Breast epithelium (tissue), 4 donors: ENCODE measurements around the gene CXorf38. TPM values are rescaled to one million over a fixed set of nuclear protein-coding genes. Genes with fewer than 3 reads are reported as not detected.

Experiments
- DNase-seq, 2 donors: peaks; one replicate each; pipeline ENCODE4 v3.0.0-alpha.2; 2019; ENCODE audit warnings: low spot score in 2 of 2
- H3K27ac ChIP-seq, 2 donors: fragments of 200-600 bp; sonication (generic) in 1 of 2; one replicate each; pipeline ENCODE4 v1.5.1; 2016 to 2019; ENCODE audit warnings: mild to moderate bottlenecking in 1 of 2
- H3K27me3 ChIP-seq, 2 donors: fragments of 200-600 bp; sonication (generic) in 1 of 2; one replicate each; pipeline versions ENCODE4 v1.5.1 to v1.6.0; 2017 to 2019; ENCODE audit warnings: control low read depth in 1 of 2, mild to moderate bottlenecking in 1 of 2
- H3K36me3 ChIP-seq: fragments of 200-600 bp; one replicate; pipeline ENCODE4 v1.5.1; 2019
- H3K4me1 ChIP-seq, 2 donors: fragments of 200-600 bp; sonication (generic); one replicate each; pipeline ENCODE4 v1.5.1; 2016 to 2019; ENCODE audit warnings: control low read depth in 1 of 2
- H3K4me3 ChIP-seq, 3 donors: fragments of 200-600 bp; sonication (generic); 1 replicate in 2 of 3; 2 replicates in 1 of 3; pipeline ENCODE4 v1.5.1; 2016 to 2019; ENCODE audit warnings: mild to moderate bottlenecking in 3 of 3, moderate library complexity in 2 of 3
- H3K9me3 ChIP-seq, 2 donors: fragments of 200-600 bp; sonication (generic) in 1 of 2; one replicate each; pipeline ENCODE4 v1.5.1; 2016 to 2019; ENCODE audit warnings: control low read depth in 1 of 2
- POLR2A ChIP-seq: fragments of 450-650 bp; IDR thresholded peaks from one replicate; pipeline ENCODE4 v1.6.1; 2016; ENCODE audit warnings: antibody characterized with exemption, mild to moderate bottlenecking, moderate library complexity
- POLR2AphosphoS5 ChIP-seq, 3 donors: sonication (generic); formaldehyde crosslinking; IDR thresholded peaks; one replicate each; pipeline ENCODE4 v1.6.1; 2017; ENCODE audit warnings: antibody characterized with exemption in 3 of 3
- intact Hi-C: fragments of 100-400 bp; cut with DNase I; formaldehyde crosslinking; loops from one replicate; pipeline ENCODE4 v1.15.1; 2023; ENCODE audit warnings: low total_unique reads
- total RNA-seq, 3 donors: library from RNA; depleted of rRNA; stranded (reverse); fragments of >200 nt; gene quantifications; one replicate each; pipeline ENCODE4 v1.1.0, GENCODE V29; 2016
- TF ChIP-seq, protein P1 (sequence below), 3 donors: fragments of 450-650 bp; IDR thresholded peaks; one replicate each; pipeline ENCODE4 v1.5.1; 2016 to 2017; ENCODE audit warnings: antibody characterized with exemption in 3 of 3, mild to moderate bottlenecking in 3 of 3, moderate library complexity in 3 of 3

The CXorf38 gene
- total RNA-seq, 3 donors from 2014 or later: 16.7 to 23.9 (median 16.8) TPM

DNA sequence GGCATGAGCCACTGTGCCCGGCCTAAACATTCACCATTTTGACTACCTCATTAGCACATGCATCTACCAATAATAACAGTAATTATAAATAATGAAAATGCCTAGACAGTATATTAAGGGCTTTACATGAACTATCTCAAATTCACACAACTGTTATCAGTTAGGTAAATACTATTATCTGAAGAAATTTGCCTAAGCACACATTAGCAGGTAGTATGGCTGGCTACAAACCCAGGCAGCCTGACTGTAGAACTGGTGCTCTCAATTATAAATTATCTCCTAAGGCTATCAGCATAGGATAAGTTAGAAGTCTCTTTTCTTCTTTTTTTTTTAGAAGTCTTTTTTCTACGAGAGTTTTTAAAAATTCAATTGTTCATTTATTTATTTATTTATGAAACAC lies 14.1 kb upstream of the CXorf38 start:
- intact Hi-C loops: no loop called here
- Histone ChIP-seq H3K27ac (no peak overlapping the region), H3K4me3 (no peak overlapping the region), H3K36me3 (no peaks in the 10 kb centered on the region), H3K4me1 (no peaks in the 10 kb centered on the region), H3K9me3 (no peaks in the 10 kb centered on the region), H3K27me3 (peaks cover 0 to 25% of the 10 kb centered on the region in 2 donors)
- no peak for DNase-seq
- TF ChIP-seq, protein P1, sequence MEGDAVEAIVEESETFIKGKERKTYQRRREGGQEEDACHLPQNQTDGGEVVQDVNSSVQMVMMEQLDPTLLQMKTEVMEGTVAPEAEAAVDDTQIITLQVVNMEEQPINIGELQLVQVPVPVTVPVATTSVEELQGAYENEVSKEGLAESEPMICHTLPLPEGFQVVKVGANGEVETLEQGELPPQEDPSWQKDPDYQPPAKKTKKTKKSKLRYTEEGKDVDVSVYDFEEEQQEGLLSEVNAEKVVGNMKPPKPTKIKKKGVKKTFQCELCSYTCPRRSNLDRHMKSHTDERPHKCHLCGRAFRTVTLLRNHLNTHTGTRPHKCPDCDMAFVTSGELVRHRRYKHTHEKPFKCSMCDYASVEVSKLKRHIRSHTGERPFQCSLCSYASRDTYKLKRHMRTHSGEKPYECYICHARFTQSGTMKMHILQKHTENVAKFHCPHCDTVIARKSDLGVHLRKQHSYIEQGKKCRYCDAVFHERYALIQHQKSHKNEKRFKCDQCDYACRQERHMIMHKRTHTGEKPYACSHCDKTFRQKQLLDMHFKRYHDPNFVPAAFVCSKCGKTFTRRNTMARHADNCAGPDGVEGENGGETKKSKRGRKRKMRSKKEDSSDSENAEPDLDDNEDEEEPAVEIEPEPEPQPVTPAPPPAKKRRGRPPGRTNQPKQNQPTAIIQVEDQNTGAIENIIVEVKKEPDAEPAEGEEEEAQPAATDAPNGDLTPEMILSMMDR (IDR thresholded peaks at IDR 0.05): no peak
- no peak for TF ChIP-seq POLR2AphosphoS5 (IDR thresholded peaks at IDR 0.05)
- TF ChIP-seq POLR2A: no peak

DNA sequence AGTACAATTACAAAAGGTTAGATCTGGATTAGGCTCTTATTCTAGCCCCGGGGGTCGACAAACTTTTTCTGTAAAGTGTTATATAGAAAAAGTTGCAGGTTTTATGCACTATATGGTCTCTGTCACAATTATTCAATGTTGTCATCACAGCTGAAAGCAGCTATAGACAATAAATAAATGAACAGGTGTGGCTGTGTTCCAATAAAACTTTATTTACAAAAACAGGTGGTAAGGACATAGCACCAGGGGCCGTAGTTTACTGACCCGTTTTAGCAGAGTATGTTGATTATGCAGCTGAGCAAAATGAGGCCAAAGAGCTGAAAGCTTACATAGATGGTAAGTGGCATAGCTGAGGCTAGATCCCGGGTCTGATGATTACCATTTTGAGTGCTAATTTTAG lies 13.0 kb upstream of the CXorf38 start:
- TF ChIP-seq, protein P1 (IDR thresholded peaks at IDR 0.05): no peak
- TF ChIP-seq POLR2AphosphoS5 (IDR thresholded peaks at IDR 0.05): no peak
- TF ChIP-seq POLR2A: no peak

DNA sequence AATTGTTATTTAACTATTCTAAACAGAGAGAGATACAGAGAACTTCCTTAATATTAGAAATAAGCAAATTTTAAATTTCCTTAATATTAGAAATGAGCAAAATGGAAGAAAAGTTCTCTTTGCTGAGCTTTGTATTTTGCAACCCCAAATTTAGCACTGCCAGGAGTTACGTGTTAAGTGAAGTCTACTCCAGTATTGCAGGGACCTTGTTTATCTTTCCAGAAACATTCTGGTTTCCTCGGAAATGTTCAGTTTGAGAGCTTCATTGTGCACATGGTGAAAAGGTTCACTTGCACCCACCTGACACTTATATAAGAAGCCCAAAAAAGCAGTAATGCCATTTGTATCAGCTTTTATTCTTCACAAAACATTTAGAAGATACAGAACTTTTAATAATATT lies 6.2 kb upstream of the CXorf38 start:
- Histone ChIP-seq H3K36me3 (no peaks in the 10 kb centered on the region), H3K27ac (no peak overlapping the region), H3K9me3 (no peaks in the 10 kb centered on the region), H3K4me1 (no peaks in the 10 kb centered on the region), H3K27me3 (peaks cover 0 to 25% of the 10 kb centered on the region in 2 donors), H3K4me3 (no peak overlapping the region)
- TF ChIP-seq, protein P1 (IDR thresholded peaks at IDR 0.05): no peak
- TF ChIP-seq POLR2A (no peak), POLR2AphosphoS5 (IDR thresholded peaks at IDR 0.05) (no peak)
- no peak for DNase-seq
- intact Hi-C loops: no loop called here

More for the DNA sequence above, 13.0 kb upstream of the CXorf38 start:
- Histone ChIP-seq H3K27me3 (peaks cover 0 to 23% of the 10 kb centered on the region in 2 donors), H3K36me3 (no peaks in the 10 kb centered on the region), H3K9me3 (no peaks in the 10 kb centered on the region), H3K4me3 (no peak overlapping the region), H3K4me1 (no peaks in the 10 kb centered on the region), H3K27ac (no peak overlapping the region)
- intact Hi-C loops: no loop called here
- DNase-seq: no peak

DNA sequence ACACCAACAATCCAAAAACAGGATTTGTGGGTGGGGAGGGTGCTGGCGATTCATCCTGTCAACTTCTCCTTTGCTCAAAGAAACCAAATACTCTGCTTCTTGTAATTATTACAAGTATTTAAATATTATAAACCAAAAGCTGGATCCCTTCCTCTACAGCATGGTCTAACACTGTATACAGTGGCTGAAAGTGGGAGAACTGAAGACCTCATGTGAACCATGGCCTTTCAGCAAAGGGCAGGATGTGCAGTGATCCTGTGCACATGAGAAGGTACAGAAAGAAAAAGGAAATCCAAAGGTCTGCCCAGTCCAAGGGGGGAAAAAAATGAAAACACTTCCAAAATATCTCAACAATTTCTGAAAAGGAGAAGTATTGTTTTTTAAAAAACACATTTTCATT lies 5.3 kb upstream of the CXorf38 start:
- TF ChIP-seq POLR2AphosphoS5 (IDR thresholded peaks at IDR 0.05) (no peak), POLR2A (no peak)
- TF ChIP-seq, protein P1 (IDR thresholded peaks at IDR 0.05): no peak
- Histone ChIP-seq H3K36me3 (no peaks in the 10 kb centered on the region), H3K4me1 (peaks cover 0 to 4% of the 10 kb centered on the region in 2 donors), H3K27ac (no peak overlapping the region), H3K27me3 (peaks cover 0 to 19% of the 10 kb centered on the region in 2 donors), H3K9me3 (no peaks in the 10 kb centered on the region), H3K4me3 (no peak overlapping the region)
- intact Hi-C loops: no loop called here
- no peak for DNase-seq

DNA sequence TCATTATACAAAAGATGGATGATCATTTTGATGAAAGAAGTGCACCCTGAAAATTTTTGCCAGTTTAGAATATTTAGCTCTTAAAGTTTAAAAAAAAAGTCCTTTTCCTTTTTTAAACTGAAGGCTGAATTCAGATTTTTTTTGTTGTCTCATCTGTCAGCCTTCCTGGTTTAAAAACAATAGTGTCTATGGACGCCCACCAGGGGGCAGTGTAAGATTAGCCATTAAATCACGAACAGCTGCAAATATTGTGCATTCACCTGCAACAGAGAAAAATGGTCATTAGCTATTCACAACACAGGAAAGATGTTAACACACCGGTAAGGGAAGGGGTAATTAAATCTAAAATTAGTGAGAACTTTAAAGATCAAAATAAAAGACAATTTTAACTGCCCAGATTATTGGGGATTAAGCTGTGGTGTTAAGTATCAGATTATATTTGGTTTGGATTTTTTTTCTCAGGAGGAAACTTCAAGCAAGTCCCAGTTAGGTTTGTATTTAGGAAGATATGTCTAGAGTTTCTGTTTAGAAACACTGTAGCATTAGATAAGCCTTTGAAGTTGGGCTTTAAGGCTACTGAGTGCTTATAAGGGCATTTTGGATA lies 4.4 kb upstream of the CXorf38 start:
- Histone ChIP-seq H3K27me3 (peaks cover 0 to 12% of the 10 kb centered on the region in 2 donors), H3K4me1 (peaks cover 0 to 4% of the 10 kb centered on the region in 2 donors), H3K4me3 (no peak overlapping the region), H3K36me3 (no peaks in the 10 kb centered on the region), H3K9me3 (no peaks in the 10 kb centered on the region), H3K27ac (no peak overlapping the region)
- intact Hi-C loops: no loop called here
- TF ChIP-seq, protein P1 (IDR thresholded peaks at IDR 0.05): peak; percentile 60 to 86 (median 86)
- TF ChIP-seq POLR2A: no peak
- DNase-seq: peak in 1 of 2 donors; percentile 72
